Measurements from ENCODE around the gene G2E3.

GRCh38 chr14:30573966-30574365 is 15.0 kb downstream of the G2E3 start:
- TF ChIP-seq EZH2 (IDR thresholded peaks at IDR 0.05) (no peak), POLR2AphosphoS5 (IDR thresholded peaks at IDR 0.05; ENCODE audit: borderline replicate concordance, low read depth, low read length) (no peak)

All from SK-N-MC (cell line).